ENCODE data around the gene MSANTD4.
"Not testable (repeated sequence)": the region's sequence is repeated elsewhere in the genome, so short reads cannot be mapped to it uniquely, and the experiment has no call there.

The MSANTD4 gene
- 39.2 to 41.6 reads per million in 2 donors for total RNA-seq

DNA sequence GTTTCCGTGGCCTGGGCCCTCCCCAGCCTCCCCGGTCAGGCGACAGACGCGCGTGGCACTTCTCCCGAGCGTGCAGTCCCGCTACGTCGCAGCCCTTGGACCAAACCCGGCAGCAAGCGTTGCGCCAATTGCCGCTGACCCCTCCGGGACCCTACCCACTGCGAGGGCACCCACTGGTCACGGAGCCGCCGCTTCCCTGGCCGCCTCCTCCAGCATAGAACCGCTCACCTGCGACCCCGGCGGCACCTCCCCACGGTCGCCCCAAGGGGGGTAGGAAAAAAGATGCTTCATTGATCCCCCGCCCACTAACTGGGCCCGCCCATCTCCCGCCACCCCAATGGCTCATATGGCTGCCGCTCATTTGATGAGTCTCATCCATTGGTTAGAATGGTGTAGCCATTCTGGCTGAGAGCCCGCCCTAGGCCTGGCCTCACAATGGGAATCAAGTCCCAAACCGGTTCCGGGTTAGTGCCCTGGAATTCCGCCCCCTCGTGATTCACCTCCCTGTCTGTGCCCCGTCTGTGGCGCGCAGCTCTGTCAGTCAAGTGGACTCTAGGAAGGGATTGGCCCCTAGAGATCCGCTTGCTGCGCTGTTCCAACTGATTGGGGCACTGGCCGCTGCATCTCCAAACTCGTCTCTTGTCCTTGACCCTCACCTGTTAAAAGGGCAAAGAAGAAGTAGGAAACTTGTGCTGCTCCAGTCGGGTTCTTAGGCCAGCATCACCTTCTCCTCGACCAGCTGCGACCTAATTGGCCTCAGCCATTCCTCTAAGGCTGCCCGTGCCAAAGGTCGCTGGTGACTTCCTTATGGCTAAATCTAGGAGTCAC, at the start of gene MSANTD4:
Gene MSANTD4, minus strand, starts transcription at position 274 of the 828 bp plus-strand sequence. CDS start 11,323 bp downstream, outside the sequence.
- peak; percentile 68 for DNase-seq

DNA sequence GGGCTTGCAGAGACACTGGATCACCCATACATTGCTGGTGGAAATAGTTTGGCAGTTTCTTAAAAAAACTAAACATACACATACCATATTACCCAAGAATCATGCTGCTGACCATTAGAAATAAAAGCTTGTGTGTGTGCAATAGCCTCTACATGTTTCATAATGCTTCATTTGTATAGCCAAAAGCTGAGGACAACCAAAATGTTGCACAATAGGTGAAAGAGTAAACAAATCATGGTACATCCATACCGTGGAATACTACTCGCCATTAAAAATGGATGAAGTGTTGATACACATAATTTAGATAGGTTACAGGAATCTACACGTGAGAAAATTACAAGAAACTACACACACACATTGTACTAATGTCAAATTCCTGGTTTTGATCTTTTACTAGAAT, 48.6 kb upstream of the MSANTD4 start:
- no peak for DNase-seq

DNA sequence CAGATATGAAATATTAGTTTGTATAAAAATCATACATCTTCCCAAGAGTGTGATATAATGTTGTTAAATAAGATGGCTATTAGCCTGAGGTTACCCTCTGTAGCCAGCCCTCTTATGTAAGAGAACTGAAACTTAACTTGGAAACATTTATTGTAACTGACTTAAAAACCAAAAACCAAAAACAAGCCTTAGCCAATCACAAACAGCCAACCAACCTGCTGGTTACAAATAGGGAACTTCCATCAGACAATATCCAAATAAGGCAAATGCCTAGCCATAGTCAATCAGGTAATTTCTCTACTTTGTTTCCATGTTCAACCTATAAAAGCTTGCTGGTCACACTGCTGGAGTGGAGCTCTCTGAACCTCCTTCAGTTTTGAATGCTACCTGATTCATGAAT, 41.0 kb upstream of the MSANTD4 start:
- no peak for DNase-seq

DNA sequence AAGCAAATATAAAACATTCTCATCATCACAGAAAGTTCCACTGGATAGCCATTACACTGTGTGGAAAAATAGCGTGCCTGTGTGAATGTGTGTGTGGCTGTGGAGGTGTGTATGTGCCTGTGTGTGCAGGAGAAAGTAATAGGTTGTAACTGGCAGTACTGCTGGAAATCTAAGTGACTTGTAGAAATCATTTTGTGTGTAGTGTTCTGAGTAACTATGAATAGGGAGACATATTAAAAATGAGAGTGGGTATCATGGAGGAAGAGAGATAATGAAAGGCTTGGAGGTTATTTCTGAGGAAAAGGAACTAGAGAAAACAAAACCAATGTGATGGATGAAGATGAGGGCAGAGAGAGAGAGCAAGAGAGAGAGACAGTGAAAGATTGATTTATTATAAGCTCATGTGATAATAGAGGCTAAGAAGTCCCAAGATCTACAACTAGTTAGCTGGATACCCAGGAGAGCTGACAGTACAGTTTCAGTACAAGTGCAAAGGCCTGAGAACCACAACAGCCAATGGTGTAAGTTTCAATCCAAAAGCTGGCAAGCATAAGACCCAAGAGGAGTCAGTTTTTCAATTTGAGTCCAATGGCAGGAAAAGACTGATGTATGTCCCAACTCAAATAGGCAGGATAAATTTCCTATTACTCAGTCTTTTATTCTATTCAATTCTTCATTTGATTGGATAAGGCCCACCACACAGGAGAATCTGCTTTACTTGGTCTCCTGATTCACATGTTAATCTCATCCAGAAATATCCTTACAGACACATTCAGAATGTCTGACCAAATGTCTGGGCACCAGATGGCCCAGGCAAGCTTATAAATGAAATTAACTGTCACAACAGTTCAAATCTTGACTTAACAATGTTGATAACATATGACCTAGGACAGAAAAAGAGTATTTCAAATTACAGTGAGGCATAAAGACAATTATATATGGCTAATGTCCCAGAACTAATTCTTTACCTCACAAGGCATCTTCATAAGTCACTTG, 40.2 kb upstream of the MSANTD4 start:
- DNase-seq = no peak

DNA sequence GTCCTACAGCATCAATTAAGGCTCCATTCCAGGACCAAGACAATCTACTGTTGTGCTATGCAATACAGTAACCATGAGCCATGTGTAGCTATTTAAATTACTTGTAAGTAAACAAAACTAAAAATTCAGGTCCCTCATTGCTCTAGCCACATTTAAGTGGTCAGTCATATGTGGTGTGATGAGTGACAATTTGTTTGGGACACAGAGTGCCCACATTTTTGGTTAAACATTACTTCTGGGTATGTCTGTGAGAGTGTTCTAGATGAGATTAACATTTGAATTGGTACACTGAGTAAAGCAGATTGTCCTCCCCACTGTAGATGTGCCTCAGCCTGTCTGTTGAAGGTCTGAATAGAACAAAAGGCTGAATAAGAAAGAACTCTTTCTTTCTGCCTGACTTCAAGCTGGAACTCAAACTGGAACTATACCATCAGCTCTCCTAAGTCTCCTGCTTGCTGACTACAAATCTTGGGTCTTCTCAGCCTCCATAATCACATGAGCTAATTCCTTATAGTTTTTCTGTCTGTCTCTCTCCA, 39.3 kb upstream of the MSANTD4 start:
- DNase-seq = no peak

DNA sequence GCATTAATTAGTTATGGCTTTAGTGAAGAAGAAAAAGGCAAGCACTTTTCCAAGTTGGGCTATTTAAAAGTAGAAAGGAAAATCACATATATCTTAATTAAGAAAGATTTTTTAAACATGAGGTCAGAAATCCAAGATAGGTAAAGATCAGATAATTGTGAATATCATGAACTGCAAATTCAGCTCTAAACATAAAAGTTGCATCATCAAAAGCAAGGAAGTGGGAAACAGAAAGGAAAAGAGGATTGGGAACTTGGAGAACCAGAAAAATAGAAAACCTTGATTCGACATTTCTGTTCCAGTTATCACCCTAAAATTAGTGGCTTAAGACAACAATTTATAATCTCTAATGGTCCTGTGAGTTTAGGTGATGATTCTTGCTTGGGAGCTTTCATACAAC, 37.6 kb upstream of the MSANTD4 start:
- DNase-seq = no peak

DNA sequence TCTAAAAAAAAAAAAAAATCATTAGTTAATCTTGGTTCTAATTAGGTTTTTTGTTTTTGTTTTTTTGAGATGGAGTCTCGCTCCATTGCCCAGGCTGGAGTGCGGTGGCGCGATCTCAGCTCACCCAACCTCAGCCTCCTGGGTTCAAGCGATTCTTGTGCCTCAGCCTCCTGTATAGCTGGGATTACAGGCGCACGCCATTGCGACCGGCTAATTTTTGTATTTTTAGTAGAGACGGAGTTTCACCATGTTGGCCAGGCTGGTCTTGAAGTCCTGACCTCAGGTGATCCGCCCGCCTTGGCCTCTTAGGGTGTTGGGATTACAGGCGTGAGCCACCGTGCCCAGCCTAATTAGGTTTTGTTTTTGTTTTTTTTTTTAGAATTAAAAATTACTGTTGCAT, 36.3 kb upstream of the MSANTD4 start:
- not testable (repeated sequence) for DNase-seq

DNA sequence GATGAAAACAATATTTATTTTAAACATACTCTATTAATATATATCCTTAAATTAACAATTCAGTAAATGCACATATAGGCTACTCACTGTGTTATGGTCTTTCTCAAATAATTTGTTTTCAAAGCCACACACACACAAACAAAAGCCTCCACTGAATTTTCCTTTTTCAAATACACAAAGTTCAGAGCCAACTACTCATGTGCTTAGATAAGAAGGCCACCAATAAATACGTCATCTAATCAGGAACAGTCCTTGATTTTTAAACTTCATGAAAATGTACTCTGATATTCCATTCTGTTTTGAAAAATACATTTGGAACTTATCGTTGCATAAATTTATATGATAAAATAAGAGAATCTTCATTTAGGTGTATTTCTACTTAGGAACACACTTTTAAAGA, 29.1 kb upstream of the MSANTD4 start:
- no peak for DNase-seq

DNA sequence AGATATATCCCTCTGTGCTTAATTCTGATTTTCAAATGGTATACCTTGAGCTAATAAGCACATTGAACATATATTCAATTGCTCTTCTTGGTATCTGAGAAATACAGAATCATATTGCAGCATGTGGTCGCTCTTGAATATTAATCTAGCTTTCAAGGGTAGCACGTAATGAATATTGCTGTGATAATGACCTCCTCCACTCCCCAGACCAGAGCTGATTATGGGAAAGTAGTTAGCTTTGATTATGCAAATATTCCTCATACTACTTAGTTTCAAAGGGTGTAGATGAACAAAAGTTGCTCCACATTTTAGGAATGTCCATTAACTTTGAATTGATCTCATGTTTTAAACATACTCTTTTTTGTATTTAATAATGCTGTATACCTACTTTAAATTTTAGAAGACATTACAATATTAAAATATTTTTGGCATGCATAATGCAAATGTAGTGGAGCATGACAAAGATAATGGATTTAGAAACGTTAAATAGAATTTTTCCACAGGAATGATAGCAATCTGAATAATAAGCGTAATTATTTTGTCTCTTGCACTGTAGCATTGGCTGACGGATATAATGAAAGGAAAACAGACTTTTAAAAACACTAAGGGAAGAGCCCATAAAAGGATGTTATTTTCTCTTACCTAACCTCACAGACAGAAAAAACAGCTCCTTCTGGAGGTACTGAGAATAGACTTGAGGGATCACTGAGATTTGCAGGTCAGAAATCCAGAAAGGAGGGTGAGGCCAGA, 27.9 kb upstream of the MSANTD4 start:
- DNase-seq = no peak

DNA sequence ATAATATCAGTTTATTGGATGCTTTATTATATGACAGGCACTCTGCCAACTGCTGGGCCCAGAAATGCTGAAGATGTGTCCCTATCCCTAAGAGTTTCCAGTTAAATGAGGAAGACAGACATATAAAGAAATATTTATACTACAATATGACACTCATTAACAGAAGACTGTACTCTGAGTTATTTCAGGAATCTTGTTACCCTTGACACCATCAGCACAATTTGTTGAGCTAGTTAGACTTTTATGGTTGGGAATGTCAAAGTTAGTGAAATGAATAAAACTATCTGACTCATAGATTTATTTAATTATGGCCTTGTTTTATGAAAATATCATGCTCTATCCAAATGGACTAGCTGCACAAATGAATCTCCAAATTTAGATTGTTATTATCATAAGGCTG, 25.6 kb upstream of the MSANTD4 start:
- DNase-seq = no peak

DNA sequence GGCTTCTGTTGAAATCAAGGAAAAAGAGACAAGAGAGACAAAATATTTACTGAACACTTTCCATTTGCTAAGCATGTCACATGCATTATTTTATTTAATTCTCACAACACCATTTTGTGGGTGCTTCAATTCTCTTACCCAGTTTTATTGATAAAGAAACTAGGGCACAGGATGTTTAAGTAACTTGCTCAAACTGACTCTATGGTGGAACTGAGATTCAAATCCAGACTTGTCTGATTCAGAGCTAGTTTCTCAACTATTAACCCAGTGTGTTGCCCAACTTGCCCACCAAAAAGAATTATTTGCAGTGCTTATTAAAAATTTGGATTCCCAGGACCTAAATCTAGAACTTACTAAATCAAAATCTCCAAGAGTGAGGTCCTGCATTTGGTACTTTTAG, 21.5 kb upstream of the MSANTD4 start:
- DNase-seq = no peak

DNA sequence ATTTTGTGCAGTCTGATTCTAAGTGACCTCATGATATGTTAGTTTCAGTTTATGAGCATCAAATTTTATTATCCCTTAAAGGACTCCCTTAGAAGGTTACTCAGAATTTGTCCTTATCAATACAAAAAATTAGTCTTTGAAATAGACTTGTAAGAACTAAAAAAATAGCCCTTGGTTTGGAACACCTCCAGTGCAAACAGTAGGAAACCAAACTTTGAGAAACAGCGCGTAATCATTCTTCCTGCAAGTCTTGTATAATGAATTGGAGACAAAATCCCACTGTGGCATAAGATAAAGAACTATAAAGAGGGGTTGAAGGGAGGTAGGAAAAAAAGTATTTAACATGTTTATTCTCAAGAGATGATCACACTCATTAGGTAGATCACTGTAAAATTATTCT, 10.8 kb upstream of the MSANTD4 start:
- DNase-seq = no peak

DNA sequence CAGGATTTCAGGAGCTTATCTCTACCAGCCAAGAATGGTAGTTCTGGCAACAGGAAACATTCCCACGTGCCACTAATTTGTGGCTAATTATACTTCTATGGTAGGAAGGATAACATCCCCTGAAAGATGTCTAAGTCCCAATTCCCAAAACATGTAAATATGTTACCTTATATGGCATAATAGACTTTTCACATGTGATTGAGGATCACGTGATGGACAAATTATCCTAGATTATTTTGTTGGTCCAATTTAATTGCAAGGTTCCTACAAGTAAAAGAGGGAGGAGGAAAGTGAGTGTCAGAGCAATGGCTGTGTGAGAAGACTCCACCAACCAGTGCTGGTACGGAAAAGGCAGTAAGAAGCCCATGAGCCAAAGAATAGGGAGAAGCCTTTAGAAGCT, 9.9 kb upstream of the MSANTD4 start:
- DNase-seq = no peak

DNA sequence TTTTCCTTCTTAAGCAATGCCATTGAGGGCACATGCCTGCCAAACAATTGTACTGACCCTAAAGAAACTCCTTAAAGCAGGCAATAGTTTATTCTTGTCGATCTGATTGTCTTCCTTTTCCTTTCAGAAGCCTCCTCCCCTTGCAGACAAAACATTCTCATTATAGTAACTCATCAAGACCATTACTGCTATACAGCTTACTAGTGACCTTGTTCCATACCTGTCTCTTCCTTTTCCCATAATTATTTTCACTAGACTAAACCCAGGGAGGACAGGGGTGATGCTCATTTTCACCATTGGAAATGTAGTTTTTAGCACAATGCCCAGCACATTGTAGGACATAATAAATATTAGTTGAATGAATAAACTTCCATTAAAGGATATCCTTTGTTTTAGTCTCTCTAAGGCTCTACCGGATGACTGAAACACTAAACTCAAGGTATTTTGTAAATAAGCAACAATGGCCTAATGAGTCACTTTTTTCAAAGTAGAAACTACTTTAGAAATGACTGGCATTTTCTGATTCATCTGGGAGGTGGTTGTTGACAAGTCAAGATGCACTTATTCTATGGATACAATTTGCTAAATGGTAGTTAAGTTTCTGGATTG, 9.3 kb upstream of the MSANTD4 start:
- DNase-seq = no peak

DNA sequence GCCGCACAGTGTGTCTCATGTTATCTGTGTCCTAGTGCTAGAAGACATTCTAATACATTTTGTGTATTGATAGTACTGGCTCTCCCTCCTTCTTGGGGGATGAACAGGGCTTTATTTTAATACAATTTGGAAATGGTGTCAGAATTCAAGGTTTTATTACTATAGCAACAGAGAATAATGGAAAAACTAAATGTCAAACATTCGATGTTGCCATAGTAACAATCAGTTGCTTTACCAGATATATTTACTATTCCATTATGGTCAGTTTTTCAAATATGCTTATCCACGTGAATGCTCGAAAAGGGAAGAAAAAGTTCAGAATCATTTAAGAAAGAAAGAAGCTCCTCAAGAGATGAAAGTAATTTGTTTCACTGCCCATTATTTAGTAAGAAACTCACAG, 8.6 kb upstream of the MSANTD4 start:
- no peak for DNase-seq

DNA sequence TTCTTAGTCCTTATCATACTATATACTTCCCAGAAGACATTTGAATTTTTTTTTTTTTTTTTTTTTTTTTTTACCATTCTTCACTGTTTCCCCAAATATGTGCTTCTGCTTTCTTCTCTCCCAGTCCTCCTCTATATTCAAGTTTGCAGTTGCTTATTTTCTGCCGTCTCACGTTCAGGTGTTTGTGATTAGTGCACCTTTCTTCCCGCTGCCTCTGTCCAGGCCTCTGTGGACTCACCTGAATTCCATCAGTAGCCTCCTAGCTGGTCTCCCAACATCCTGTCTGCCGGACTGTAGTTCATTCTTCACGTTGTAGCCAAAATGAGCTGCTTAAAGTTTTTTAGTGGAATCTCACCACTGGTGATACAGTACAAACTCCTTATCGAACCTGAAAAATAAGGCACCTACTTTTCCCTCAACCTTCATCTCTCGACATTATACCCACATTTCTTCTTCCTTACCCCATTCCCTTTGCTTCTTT, 795 bp upstream of the MSANTD4 start:
- no peak for DNase-seq

DNA sequence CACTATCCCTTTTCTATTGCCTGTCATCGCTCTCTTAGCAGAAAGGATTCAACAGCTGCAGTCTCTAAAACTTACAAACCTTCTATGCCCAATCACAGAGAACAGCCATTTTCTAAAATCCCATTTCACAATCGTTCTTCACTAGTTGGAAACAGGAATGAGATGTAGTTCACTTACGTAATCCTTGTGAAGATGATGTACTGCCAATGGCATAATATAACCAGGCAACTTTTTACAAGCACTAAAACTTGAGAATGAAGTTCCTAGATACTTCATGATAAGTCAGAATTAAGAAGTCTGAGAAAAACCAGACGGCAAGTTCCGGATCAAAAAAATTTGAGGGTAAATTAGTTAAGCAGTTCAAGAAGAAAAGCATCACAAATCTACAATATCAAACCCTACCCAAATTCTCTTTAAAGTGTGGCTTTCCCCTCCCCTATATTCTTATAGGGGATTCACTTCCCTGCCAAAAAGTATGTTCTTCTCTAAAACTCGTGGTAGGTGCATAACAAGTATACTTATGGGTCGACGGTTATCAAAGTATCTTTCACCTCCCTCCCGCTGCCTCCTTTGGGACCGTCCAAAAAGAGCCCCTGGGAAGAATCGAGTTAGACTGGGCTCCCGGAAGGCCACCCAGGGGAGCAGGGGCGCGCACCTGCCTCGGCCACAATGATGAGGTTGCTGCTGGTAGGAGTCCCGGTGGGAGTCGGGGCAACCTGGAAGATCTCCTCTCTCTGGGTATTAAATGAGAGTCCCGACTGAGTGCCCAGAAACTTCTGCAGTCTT, 666 bp downstream of the MSANTD4 start:
- DNase-seq = no peak

DNA sequence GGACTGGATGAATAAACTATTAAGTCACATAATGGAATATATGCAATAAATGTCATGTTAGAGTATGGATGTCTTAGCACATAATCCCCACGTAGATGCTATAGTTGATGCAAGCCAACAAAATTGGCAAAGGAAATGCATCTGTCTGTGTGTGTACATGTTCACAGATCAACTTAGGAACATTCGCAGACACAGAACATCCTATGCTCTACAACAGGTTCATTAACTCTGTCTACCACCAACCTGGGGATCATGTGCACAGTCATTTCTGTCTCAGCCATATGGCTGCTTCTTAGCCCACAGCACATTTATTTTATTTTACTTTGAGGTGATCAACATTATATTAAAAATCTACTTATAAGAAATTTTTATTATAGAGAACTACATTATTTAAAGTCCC, 4.9 kb downstream of the MSANTD4 start:
- no peak for DNase-seq

DNA sequence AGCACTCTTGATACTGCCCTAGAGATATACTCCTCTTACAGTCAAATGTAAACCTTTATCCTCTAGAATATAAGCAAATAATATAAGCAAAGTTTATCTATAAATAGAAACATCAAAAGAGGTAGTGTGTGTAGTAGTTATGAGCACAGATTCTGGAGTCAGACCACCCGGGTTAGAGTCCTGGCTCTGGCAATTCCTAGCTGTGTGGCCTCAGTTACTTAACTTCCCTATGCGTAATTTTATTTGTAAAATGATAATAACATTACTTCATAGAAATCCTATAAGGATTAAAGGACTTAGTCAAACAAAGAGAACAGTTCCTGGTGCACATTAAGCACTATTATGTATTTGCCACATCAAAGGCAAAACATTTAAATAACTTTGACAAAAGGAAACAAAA, 7.0 kb downstream of the MSANTD4 start:
- no peak for DNase-seq

DNA sequence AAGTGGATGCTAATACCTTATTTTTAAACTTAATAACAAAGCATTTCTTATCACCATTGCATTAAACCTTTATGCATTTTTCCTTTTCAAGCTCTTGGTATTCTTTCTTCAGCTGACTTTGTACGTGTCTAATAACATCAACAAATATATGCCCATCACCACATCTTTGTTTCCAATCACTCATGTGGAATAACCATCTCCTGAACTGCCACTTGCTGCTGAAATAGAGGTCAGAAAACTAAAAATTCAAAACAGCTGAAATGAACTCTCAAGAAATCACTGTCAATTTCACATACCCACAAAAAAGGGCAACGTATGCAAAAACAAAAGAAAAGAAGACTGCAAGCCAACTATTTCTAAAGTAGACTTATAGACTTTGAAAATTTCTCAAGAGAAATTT, 7.4 kb downstream of the MSANTD4 start:
- DNase-seq = no peak

DNA sequence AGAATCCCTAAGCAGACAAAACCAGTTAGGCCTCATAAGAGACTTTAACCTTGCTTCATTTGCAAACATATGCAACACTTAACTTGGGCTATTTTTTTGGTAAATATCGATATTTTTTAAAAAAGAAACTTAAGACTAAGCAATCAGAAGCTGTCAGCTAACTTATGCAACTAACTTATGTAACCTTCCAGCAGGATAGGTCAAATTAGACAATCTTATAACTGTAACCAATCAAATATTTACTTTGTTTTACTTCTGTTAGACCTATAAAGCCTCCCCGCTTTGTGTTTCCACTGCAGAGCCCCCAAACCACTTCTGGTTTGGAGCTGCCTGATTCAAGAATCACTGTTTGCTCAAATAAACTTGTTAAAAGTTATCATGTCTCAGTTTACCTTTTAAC, 8.0 kb downstream of the MSANTD4 start:
- DNase-seq = no peak
